Heart right ventricle (tissue), 16 donors: Measurements from ENCODE around the gene ALG12. TPM values are rescaled to one million over a fixed set of nuclear protein-coding genes. Genes with fewer than 3 reads are reported as not detected.
"Not testable (repeated sequence)": the region's sequence is repeated elsewhere in the genome, so short reads cannot be mapped to it uniquely, and the experiment has no call there.

Experiments
- ATAC-seq, 8 donors: fragments of 200-7000 bp; cut with Tn5 transposase; one replicate each; pipeline ENCODE4 v1.9.1; 2020; ENCODE audit warnings: mild to moderate bottlenecking in 8 of 8, moderate library complexity in 8 of 8, moderate number of reproducible peaks in 1 of 8
- DNase-seq, 2 donors: peaks; one replicate each; pipeline ENCODE4 v3.0.0-alpha.2; 2020
- H3K27ac ChIP-seq, 10 donors: fragments of 200-600 bp; sonication (generic) in 2 of 10; one replicate each; pipeline versions ENCODE4 v1.5.0 to v1.8.0; 2020 to 2022; ENCODE audit warnings: mild to moderate bottlenecking in 3 of 10
- H3K27me3 ChIP-seq, 7 donors: fragments of 200-600 bp; one replicate each; pipeline ENCODE4 v1.8.0; 2021 to 2022; ENCODE audit warnings: mild to moderate bottlenecking in 2 of 7
- H3K36me3 ChIP-seq, 9 donors: fragments of 200-600 bp; sonication (generic) in 1 of 9; one replicate each; pipeline versions ENCODE4 v1.5.0 to v1.8.0; 2020 to 2022; ENCODE audit warnings: mild to moderate bottlenecking in 2 of 9
- H3K4me1 ChIP-seq, 9 donors: fragments of 200-600 bp; sonication (generic) in 1 of 9; one replicate each; pipeline versions ENCODE4 v1.5.0 to v1.8.0; 2020 to 2022; ENCODE audit warnings: mild to moderate bottlenecking in 4 of 9
- H3K4me3 ChIP-seq, 10 donors: fragments of 200-600 bp; sonication (generic) in 2 of 10; one replicate each; pipeline versions ENCODE4 v1.5.0 to v1.8.0; 2020 to 2022; ENCODE audit warnings: mild to moderate bottlenecking in 7 of 10, moderate library complexity in 2 of 10
- H3K9me3 ChIP-seq, 11 donors: fragments of 200-600 bp in 10 of 11; sonication (generic) in 2 of 11; one replicate each; pipeline versions ENCODE4 v1.5.0 to v1.8.0; 2013 to 2022; ENCODE audit warnings: mild to moderate bottlenecking in 2 of 11, control low read depth in 1 of 11, moderate library complexity in 1 of 11
- WGBS, 2 donors: extraction: QIAGEN DNeasy Blood & Tissue Kit; methylation state at CpG; one replicate each; pipeline ENCODE4 v1.1.7; 2013; ENCODE audit warnings: inconsistent platforms in 1 of 2; 5-methylcytosine and 5-hydroxymethylcytosine counted together
- intact Hi-C, 10 donors: fragments of 100-400 bp; cut with DNase I; formaldehyde crosslinking; loops; one replicate each; pipeline versions ENCODE4 v1.11.1 to v1.14.2; 2022
- polyA plus RNA-seq, 2 donors: library from polyadenylated mRNA; stranded (reverse); fragments of 200-250 nt; gene quantifications; one replicate each; pipeline ENCODE4 v1.2.3, GENCODE V29; 2013
- total RNA-seq, 10 donors: library from RNA; stranded (reverse); fragmentation: NEBNext Ultra II Directional in 3 of 10; extraction: Animal tissue kit (Norgen Biotek cat#: 25700) in 3 of 10; gene quantifications; one replicate each; pipeline versions ENCODE4 v1.2.1 to v1.2.4, GENCODE V29; 2021 to 2023
- TF ChIP-seq, protein P1 (sequence below), 9 donors: fragments of 200-600 bp; sonication (generic) in 2 of 9; IDR thresholded peaks; one replicate each; pipeline versions ENCODE4 v1.5.0 to v1.8.0; 2021 to 2022; ENCODE audit warnings: antibody characterized with exemption in 9 of 9, mild to moderate bottlenecking in 5 of 9, moderate library complexity in 1 of 9
- donor health status: Arrhythmogenic right ventricular cardiomyopathy.
- donor health status: ischemic (EF 13 %, LVEDD 7.1; RV severe dilation, severe dysfunction).
- donor health status: healthy with polysubstance abuse.
- donor health status: DM: no; HTN: yes; CAD: no.
- donor health status: DM: no; HTN: no; CAD: no.
- donor health status: ischemic (EF 25% LVEDD 6.9; RV normal size, moderate dysfunction).
- donor health status: ischemic (EF 25% LVEDD 5.7; RV mildly dilated, moderate dysfunction).
- donor health status: healthy.
- donor health status: DM: yes; HTN: yes; CAD: no.
- donor health status: Ischemic cardiomyopathy.
- donor health status: ischemic (EF 35%, LVEDD 5.7; RV mildly dilated, moderate dysfunction).
- donor health status: nonischemic (EF 11% LVEDD 7.7; RV severe dilation, severe dysfunction).
- donor health status: DM: yes; HTN: yes; CAD: no.
- donor health status: PGD.
- donor health status: ischemic (EF 29% LVEDD 5.4; RV normal size, mild dysfunction).
- donor health status: nonischemic (EF 23%, LVEDD 6.1; RV moderate dilation, normal function).

Gene ALG12
- total and polyA plus RNA-seq, 12 donors, result 9.6 to 19.8 (median 14.1) TPM

DNA sequence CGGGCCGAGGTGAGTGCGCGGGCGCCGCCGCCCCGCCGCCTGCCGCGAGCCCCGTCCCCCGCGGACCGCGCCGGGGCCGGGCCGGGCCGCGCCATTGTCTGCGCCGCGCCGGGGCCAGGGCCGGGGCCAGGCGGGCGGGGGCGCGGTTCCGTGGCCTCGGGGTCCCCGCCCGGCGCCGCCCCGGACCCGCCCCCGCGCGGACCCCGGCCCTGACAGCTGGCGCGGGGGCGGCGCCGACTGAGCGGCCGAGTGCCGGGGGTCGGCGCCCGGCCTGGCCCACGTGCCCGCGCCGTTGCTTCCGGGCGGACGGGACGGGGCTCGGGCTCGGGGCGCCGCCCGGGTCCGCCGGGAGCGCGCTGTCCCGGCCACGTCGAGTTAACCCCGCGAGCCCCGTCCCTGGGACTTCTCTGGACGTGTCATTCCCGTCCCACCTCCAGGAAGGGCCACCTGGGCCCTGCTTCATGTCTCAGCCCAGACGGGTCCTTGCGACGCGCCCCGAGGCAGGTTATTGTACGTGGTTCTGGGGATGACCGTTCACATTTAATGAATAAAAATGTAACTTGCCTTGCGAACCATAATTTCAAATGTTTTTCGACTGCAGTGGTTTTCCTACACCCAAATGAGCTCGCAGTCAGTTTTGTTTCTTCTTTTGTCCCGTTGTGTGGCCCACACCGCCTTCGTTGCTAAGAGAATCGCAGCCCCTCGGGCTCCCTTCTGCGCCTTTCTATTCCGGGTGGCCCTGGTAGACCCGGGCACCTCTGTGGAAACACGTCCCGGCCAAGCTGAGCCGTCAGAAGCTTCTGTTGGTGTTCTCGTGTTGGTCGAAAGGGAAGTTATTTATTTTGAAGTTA, 64.0 kb downstream of the ALG12 start:
- WGBS, 2 donors, result 1 to 2% methylated on average over 47 to 100 of the region's 101 CpGs

DNA sequence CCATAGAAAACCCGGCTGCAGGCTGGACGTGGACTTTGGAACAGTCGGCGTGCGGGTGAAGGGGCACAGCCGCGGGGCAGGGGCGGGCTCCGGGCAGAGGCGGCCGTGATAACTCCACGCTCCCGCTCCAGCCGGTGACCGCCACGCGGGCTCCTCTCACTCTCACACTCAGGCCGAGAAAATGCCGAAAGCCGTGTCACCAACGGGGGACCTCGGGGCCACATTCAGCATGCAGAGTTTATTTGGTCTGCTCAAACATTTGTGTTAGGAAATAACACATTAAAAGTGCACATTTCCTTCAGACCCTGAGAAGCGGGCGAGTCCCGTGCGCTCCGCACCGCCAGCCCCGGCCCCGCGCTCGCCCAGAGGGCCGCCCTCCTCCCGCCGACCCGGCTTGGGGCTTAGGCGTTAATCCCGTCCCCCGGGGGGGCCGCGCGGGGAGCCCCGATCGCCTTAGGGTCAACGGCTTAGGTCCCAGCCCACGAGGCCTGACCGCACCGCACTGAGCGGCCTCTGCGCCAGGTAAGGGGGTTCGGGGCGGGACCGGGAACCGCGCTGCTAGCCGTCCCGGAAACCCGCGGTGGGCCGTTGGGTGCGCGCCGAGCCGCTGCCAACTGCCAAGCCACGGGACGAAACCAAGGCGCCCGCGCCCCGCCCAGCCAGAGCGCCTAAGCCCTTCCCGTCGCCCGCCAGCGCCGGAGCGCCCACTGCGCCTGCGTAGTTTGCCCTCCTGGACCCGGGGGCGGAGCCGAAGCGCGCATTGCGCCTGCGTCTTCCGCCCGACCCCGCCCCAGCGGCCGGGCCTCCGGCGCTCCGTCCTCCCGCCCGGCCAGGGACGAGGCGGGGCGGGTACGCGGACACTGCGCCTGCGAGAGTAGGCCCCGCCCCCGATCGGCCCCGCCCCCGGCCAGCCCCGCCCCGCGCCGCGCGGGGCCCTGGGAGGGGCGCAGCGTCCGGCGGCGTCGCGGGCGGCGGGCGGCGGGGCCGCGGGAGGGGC, 65.0 kb downstream of the ALG12 start, which contains the start of gene ZBED4:
ZBED4 (plus strand) TSS at position 947 of the 997 bp plus-strand sequence. CDS start 29,819 bp downstream, outside the sequence.
- Histone ChIP-seq H3K27ac (peak within 1 kb of the TSS; percentile 59 to 97 (median 95)), H3K4me3 (peak within 1 kb of the TSS; percentile 63 to 90 (median 78)), H3K9me3 (no peaks in the 10 kb centered on the region), H3K4me1 (peaks cover 19 to 45% (median 42%) of the 10 kb centered on the region in 9 donors), H3K36me3 (no peaks in the 10 kb centered on the region), H3K27me3 (peaks cover 21 to 27% (median 26%) of the 10 kb centered on the region in 7 donors)
- TF ChIP-seq, protein P1, sequence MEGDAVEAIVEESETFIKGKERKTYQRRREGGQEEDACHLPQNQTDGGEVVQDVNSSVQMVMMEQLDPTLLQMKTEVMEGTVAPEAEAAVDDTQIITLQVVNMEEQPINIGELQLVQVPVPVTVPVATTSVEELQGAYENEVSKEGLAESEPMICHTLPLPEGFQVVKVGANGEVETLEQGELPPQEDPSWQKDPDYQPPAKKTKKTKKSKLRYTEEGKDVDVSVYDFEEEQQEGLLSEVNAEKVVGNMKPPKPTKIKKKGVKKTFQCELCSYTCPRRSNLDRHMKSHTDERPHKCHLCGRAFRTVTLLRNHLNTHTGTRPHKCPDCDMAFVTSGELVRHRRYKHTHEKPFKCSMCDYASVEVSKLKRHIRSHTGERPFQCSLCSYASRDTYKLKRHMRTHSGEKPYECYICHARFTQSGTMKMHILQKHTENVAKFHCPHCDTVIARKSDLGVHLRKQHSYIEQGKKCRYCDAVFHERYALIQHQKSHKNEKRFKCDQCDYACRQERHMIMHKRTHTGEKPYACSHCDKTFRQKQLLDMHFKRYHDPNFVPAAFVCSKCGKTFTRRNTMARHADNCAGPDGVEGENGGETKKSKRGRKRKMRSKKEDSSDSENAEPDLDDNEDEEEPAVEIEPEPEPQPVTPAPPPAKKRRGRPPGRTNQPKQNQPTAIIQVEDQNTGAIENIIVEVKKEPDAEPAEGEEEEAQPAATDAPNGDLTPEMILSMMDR (IDR thresholded peaks at IDR 0.05), result no peak
- 0 to 1% methylated on average over 82 to 125 of the region's 127 CpGs for WGBS, 2 donors
- intact Hi-C loops, result loop anchor here in 4 of 10 donors (2.0 to 10.0 kb wide), 3 partner anchors 26 to 68 kb away; partner anchors contain the start of genes ALG12 (in 1 of the 4), BRD1 (in 1 of the 4) and CRELD2 (in 1 of the 4)
- DNase-seq, result peak; percentile 95 to 100
- ATAC-seq, result peak; percentile 94 to 97 (median 96)

More for the DNA sequence above, 64.0 kb downstream of the ALG12 start:
- H3K36me3 ChIP-seq, result peaks cover 0 to 5% (median 0%) of the 10 kb centered on the region in 9 donors
- DNase-seq (peak; percentile 30 to 40), ATAC-seq (no peak)
- TF ChIP-seq, protein P1 (IDR thresholded peaks at IDR 0.05), result no peak
- H3K4me3 ChIP-seq, result peak overlapping the region; percentile 36 to 90 (median 68)
- no peaks in the 10 kb centered on the region for H3K9me3 ChIP-seq
- intact Hi-C loops, result loop anchor here in 5 of 10 donors (2.0 to 10.0 kb wide), 3 partner anchors 27 to 69 kb away; partner anchors contain the start of genes ALG12 (in 2 of the 5), CRELD2 (in 2 of the 5) and BRD1 (in 1 of the 5)
- peaks cover 11 to 17% (median 16%) of the 10 kb centered on the region in 7 donors for H3K27me3 ChIP-seq
- peaks cover 13 to 37% (median 32%) of the 10 kb centered on the region in 9 donors for H3K4me1 ChIP-seq
- H3K27ac ChIP-seq, result peak overlapping the region in 8 of 10 donors; percentile 19 to 88 (median 74)

DNA sequence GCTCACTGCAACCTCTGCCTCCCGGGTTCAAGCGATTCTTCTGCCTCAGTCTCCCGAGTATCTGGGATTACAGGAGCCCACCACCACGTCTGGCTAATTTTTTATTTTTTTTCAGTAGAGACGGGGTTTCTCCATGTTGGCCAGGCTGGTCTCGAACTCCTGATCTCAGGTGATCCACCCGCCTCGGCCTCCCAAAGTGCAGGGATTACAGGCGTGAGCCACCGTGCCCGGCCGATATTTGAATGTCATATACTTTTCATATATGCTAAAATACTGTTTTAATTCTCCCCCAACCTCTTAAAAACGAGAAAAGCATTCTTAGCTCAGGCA, 65.7 kb downstream of the ALG12 start:
- Histone ChIP-seq H3K4me3 (peak overlapping the region; percentile 63 to 90 (median 76)), H3K27ac (peak overlapping the region in 9 of 10 donors; percentile 59 to 97 (median 95)), H3K27me3 (peaks cover 27 to 34% (median 32%) of the 10 kb centered on the region in 7 donors), H3K4me1 (peaks cover 19 to 47% (median 45%) of the 10 kb centered on the region in 9 donors)
- intact Hi-C loops, result loop anchor here in 4 of 10 donors (2.0 to 10.0 kb wide), 3 partner anchors 26 to 68 kb away; partner anchors contain the start of genes ALG12 (in 1 of the 4), BRD1 (in 1 of the 4) and CRELD2 (in 1 of the 4)
- H3K36me3 ChIP-seq, ATAC-seq, DNase-seq, H3K9me3 ChIP-seq: not testable (repeated sequence)
- WGBS, 2 donors, result 55 to 64% methylated on average over 13 of the region's 13 CpGs

DNA sequence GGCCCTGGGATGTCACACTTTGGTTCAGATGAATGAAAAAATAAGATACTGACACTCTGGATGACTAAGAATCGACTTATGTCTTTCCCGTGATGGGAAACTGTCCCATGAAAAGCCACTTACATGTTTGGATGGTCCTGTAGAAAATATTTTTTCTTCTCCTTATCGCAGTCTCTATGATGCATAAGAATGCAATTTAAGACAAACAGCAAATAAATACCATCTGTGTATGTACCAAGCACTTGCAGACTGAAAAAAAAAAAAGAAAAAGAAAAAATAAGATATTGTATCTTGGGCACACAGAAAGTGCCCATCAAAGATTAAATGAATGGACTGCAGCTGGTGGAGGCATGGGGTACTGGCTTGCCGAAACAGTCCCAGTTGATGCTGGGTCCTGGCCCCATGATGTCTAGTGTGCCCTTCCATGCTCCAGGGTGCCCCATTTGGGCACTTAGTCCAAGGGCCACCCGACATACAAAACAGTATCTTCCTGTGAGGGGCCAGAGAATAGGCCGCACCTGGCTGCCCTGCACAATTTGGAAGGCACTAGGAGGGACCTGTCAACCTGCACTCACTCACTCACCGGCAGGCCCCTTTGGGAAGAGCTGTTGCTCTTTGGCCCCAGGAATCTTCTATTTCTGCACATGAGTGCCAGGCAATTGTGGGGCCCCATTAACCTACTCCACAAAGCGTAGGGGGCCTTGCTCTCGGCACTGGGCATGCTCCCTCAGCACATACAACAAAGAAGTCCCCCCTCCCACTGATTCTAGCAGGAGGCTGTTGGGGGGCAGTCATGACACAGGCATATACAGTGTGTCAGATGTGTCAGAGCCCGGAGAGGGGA, 67.1 kb downstream of the ALG12 start:
- Histone ChIP-seq H3K27me3 (peaks cover 27 to 43% (median 39%) of the 10 kb centered on the region in 7 donors), H3K4me1 (peaks cover 19 to 46% (median 42%) of the 10 kb centered on the region in 9 donors), H3K36me3 (no peaks in the 10 kb centered on the region), H3K9me3 (no peaks in the 10 kb centered on the region), H3K4me3 (no peak overlapping the region), H3K27ac (no peak overlapping the region)
- intact Hi-C loops, result loop anchor here in 2 of 10 donors (10.0 kb wide), 1 partner anchor 66 kb away; no protein-coding TSS in a partner anchor
- TF ChIP-seq, protein P1 (IDR thresholded peaks at IDR 0.05), result no peak
- no peak for DNase-seq
- 81 to 84% methylated on average over 10 of the region's 10 CpGs for WGBS, 2 donors
- ATAC-seq, result no peak
